ENCODE measurements around the gene PSME1.

DNA sequence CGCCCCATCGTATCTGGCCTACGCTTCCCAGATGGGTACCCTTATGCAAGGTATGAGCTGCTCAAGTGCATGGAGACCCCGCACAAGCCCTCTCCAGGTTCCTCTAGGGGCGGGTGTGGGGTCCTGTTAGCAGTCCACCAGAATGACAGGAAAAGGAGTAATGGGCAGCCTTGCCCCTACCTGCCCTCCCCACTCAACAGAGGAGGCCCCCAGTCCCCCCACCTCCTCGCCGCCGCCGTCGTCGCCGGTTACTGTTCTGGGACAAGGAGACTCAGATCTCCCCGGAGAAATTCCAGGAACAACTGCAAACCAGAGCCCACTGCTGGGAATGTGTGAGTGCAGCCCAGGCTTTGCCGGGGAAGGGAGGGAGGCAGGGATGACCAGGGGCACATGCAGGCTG is 41.9 kb downstream of the PSME1 start:
- TF ChIP-seq CTCF (conservative IDR thresholded peaks at IDR 0.05; ENCODE audit: low read depth in 2 of 2) = no peak
- TF ChIP-seq EZH2phosphoT487 (IDR thresholded peaks at IDR 0.05; ENCODE audit: unreplicated experiment) = no peak
- no peak for TF ChIP-seq POLR2AphosphoS5 (IDR thresholded peaks at IDR 0.05; ENCODE audit: low read depth)
- no peak for TF ChIP-seq JUNB (IDR thresholded peaks at IDR 0.05; ENCODE audit: unreplicated experiment)
- TF ChIP-seq CREB1 (CRISPR knock-in tag; IDR thresholded peaks at IDR 0.05; ENCODE audit: low read depth) = no peak
- TF ChIP-seq, protein P1, sequence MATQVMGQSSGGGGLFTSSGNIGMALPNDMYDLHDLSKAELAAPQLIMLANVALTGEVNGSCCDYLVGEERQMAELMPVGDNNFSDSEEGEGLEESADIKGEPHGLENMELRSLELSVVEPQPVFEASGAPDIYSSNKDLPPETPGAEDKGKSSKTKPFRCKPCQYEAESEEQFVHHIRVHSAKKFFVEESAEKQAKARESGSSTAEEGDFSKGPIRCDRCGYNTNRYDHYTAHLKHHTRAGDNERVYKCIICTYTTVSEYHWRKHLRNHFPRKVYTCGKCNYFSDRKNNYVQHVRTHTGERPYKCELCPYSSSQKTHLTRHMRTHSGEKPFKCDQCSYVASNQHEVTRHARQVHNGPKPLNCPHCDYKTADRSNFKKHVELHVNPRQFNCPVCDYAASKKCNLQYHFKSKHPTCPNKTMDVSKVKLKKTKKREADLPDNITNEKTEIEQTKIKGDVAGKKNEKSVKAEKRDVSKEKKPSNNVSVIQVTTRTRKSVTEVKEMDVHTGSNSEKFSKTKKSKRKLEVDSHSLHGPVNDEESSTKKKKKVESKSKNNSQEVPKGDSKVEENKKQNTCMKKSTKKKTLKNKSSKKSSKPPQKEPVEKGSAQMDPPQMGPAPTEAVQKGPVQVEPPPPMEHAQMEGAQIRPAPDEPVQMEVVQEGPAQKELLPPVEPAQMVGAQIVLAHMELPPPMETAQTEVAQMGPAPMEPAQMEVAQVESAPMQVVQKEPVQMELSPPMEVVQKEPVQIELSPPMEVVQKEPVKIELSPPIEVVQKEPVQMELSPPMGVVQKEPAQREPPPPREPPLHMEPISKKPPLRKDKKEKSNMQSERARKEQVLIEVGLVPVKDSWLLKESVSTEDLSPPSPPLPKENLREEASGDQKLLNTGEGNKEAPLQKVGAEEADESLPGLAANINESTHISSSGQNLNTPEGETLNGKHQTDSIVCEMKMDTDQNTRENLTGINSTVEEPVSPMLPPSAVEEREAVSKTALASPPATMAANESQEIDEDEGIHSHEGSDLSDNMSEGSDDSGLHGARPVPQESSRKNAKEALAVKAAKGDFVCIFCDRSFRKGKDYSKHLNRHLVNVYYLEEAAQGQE (IDR thresholded peaks at IDR 0.05; ENCODE audit: unreplicated experiment) = no peak
- no peak for TF ChIP-seq EZH2 (IDR thresholded peaks at IDR 0.05; ENCODE audit: low read depth, unreplicated experiment)
- no peak for TF ChIP-seq ETS1 (IDR thresholded peaks at IDR 0.05)
- TF ChIP-seq NANOG (IDR thresholded peaks at IDR 0.05; ENCODE audit: borderline replicate concordance) = no peak
- TF ChIP-seq STAT1 (IDR thresholded peaks at IDR 0.05; ENCODE audit: unreplicated experiment) = no peak
